ENCODE results near the gene NIP7. TPM values are rescaled to one million over a fixed set of nuclear protein-coding genes. Genes with fewer than 3 reads are reported as not detected.
A peak's percentile ranks its signal among the peaks of the same experiment; 100 is the strongest.

Gene NIP7
- total RNA-seq, 1 experiment from 2014 or later = 62.1 TPM

DNA sequence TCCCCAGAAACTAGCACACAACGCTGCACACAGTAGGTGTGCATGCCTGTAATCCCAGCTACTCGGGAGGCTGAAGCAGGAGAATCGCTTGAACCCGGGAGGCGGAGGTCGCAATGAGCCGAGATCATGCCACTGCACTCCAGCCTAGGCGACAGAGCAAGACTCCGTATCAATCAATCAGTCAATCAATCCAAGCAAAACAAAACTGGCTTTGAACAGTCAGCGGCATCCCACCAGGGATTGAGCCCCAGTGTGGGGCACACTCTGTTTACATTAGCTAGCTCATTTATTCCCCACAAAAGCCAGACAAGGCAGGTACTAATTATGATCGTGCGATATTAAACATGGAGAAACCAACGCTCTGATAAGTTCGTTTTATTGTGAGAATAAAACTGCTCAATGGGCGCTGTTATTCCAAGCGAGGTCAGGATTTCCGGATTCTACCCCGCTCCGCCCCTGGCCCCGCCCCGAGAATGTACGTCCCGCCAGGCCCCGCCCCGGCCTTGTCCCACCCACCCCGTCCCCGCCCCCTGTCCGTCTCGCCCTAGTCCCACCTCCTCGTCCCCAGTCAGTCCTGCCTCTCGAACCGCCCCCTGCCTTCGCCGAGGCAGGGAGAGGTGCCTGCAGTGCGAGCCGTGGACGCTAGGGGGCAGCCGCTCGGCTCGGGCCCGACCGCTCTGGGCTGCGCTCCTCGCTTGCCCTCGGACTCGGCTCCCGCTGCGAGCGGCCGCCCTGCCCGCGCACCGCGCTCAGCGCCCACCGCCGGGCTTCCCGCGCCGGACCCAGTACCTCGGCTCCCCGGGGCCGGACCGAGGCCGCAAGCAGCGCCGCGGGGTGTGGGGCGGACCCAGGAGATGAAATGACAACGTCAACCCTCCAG, 28.7 kb upstream of the NIP7 start, which contains the start of gene VPS4A:
Gene VPS4A (plus strand): TSS at position 698 of the 880 bp plus-strand sequence. CDS start 162 bp downstream, at position 860.
- Mint-ChIP-seq H3K36me3 (ENCODE audit: insufficient read depth, unreplicated experiment) (peaks cover 21% of the 10 kb centered on the region), H3K9me3 (ENCODE audit: unreplicated experiment) (no peaks in the 10 kb centered on the region), H3K27ac (ENCODE audit: low read depth, unreplicated experiment) (peak within 1 kb of the TSS; percentile 89), H3K4me1 (ENCODE audit: insufficient read depth, unreplicated experiment) (peaks cover 16% of the 10 kb centered on the region), H3K4me3 (ENCODE audit: unreplicated experiment) (peak within 1 kb of the TSS; percentile 91), H3K27me3 (ENCODE audit: insufficient read depth, unreplicated experiment) (no peaks in the 10 kb centered on the region)
- BruUV-seq (replicated peaks) = TSS peak; percentile 58
- ChIA-PET POLR2A (interaction anchor here (0.8 to 9.1 kb wide), 3 partner anchors 14 to 178 kb away, joined by 4 to 75 read pairs (median 13); partner anchors contain the start of genes CHTF8, PDF and UTP4), CTCF (interaction anchor here (0.6 to 1.9 kb wide), 12 partner anchors 10 to 782 kb away, joined by 3 to 15 read pairs (median 4); no protein-coding TSS in a partner anchor)
- DNase-seq (ENCODE audit: unreplicated experiment) = peak; percentile 95
- intact Hi-C loops (cut with micrococcal nuclease) = loop anchor here (1.0 kb wide), 1 partner anchor 161 kb away; no protein-coding TSS in a partner anchor
- TF ChIP-seq, protein P1, sequence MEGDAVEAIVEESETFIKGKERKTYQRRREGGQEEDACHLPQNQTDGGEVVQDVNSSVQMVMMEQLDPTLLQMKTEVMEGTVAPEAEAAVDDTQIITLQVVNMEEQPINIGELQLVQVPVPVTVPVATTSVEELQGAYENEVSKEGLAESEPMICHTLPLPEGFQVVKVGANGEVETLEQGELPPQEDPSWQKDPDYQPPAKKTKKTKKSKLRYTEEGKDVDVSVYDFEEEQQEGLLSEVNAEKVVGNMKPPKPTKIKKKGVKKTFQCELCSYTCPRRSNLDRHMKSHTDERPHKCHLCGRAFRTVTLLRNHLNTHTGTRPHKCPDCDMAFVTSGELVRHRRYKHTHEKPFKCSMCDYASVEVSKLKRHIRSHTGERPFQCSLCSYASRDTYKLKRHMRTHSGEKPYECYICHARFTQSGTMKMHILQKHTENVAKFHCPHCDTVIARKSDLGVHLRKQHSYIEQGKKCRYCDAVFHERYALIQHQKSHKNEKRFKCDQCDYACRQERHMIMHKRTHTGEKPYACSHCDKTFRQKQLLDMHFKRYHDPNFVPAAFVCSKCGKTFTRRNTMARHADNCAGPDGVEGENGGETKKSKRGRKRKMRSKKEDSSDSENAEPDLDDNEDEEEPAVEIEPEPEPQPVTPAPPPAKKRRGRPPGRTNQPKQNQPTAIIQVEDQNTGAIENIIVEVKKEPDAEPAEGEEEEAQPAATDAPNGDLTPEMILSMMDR (IDR thresholded peaks at IDR 0.05; ENCODE audit: unreplicated experiment) = peak; percentile 81

DNA sequence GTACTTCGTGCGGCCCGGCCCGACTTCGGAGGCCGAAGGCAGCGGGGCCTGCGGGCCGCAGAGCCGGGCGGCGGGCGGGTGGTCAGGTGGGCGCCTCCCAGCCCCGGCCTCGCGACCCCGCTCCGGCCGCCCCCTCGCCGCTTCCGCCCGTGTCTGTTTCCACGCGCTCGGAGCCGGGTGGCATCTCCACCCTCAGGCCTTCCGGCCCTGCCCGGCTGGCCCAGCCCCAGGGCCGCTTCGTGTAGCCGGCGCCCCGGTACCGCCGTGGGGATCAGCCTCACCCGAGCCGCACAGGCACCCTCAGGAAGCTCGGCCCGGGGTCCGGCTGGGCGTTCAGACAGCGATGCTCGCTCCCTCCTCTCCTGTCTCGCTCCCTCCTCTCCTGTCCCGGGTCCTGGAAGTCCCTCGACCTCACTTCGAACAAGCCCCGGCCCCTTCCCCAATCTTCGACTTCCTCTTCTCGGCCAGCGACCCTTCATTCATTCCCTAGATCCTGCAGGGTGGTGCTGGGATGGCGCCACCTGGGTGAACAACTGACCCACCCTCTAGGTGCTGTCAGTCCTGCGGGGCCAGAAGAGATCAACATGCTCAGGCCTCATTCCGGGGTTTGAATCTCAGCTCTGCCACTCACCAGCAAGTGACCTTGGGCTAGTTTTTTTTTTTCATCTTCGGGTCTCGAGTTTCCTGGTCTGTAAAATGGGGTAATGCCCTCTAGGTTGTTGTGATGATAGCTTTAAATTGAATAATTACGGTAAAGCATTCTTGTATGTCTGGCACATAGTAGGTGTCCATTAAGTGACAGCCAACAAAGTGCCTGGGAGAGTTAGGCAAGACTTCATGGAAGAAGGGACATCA, 27.8 kb upstream of the NIP7 start:
- BruUV-seq (replicated peaks) = TSS peak; percentile 53
- CTCF ChIA-PET = interaction anchor here (0.6 to 1.9 kb wide), 8 partner anchors 12 to 162 kb away, joined by 3 to 15 read pairs (median 4); no protein-coding TSS in a partner anchor

DNA sequence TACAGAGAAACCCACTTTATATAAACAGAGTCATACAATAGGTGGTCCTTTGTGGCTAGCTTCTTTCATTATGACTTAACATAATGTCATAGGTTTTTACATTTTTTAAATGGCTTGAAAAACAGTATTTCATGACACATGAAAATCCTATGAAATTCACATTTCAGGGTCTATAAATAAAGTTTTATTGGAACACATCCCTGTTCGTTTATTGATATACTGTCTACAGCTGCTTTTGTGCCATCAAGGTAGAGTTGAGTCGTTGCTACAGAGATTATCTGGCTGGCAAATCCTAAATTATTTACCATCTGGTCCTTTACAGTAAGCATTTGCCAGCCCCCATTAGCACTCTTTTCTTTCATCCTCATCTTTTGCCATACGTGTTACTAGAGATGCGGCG, 26.1 kb upstream of the NIP7 start:
- no TSS peak for BruUV-seq (replicated peaks)
- H3K4me3 Mint-ChIP-seq (ENCODE audit: unreplicated experiment) = peak overlapping the region; percentile 44
- H3K27me3 Mint-ChIP-seq (ENCODE audit: insufficient read depth, unreplicated experiment) = no peaks in the 10 kb centered on the region
- ChIA-PET POLR2A (interaction anchor here (0.7 to 9.1 kb wide), 2 partner anchors 10 to 15 kb away, joined by 3 to 75 read pairs; partner anchors contain the start of gene PDF), CTCF (interaction anchor here (0.7 to 1.8 kb wide), 2 partner anchors 25 to 1239 kb away, joined by 3 to 5 read pairs; no protein-coding TSS in a partner anchor)
- intact Hi-C loops (cut with micrococcal nuclease) = no loop called here
- TF ChIP-seq, protein P1 (IDR thresholded peaks at IDR 0.05; ENCODE audit: unreplicated experiment) = no peak
- no peak overlapping the region for H3K27ac Mint-ChIP-seq (ENCODE audit: low read depth, unreplicated experiment)
- peaks cover 37% of the 10 kb centered on the region for H3K36me3 Mint-ChIP-seq (ENCODE audit: insufficient read depth, unreplicated experiment)
- H3K9me3 Mint-ChIP-seq (ENCODE audit: unreplicated experiment) = no peaks in the 10 kb centered on the region
- DNase-seq (ENCODE audit: unreplicated experiment) = no peak
- peaks cover 16% of the 10 kb centered on the region for H3K4me1 Mint-ChIP-seq (ENCODE audit: insufficient read depth, unreplicated experiment)

More for the DNA sequence above, 27.8 kb upstream of the NIP7 start:
- Mint-ChIP-seq H3K4me1 (ENCODE audit: insufficient read depth, unreplicated experiment) (peaks cover 16% of the 10 kb centered on the region), H3K27ac (ENCODE audit: low read depth, unreplicated experiment) (peak overlapping the region; percentile 89), H3K27me3 (ENCODE audit: insufficient read depth, unreplicated experiment) (no peaks in the 10 kb centered on the region), H3K4me3 (ENCODE audit: unreplicated experiment) (peak overlapping the region; percentile 91), H3K9me3 (ENCODE audit: unreplicated experiment) (no peaks in the 10 kb centered on the region), H3K36me3 (ENCODE audit: insufficient read depth, unreplicated experiment) (peaks cover 23% of the 10 kb centered on the region)
- TF ChIP-seq, protein P1 (IDR thresholded peaks at IDR 0.05; ENCODE audit: unreplicated experiment) = no peak
- peak; percentile 43 for DNase-seq (ENCODE audit: unreplicated experiment)
- intact Hi-C loops (cut with micrococcal nuclease) = loop anchor here (1.0 kb wide), 1 partner anchor 161 kb away; no protein-coding TSS in a partner anchor
- POLR2A ChIA-PET = interaction anchor here (0.6 to 9.1 kb wide), 6 partner anchors 11 to 179 kb away, joined by 3 to 75 read pairs (median 4); partner anchors contain the start of genes CHTF8, PDF and UTP4

Data from MCF 10A (cell line).